SU-DHL-6 (cell line): Measurements from ENCODE around the gene ZNHIT2.

Source experiments
- CTCF ChIP-seq: fragments of 200-600 bp; sonication (generic); IDR thresholded peaks from one replicate; pipeline ENCODE4 v1.5.1; 2017; ENCODE audit warnings: antibody characterized with exemption, mild to moderate bottlenecking, low read length, moderate library complexity; ENCODE audit not compliant: insufficient read depth, poor library complexity, severe bottlenecking
- EZH2phosphoT487 ChIP-seq: fragments of 200-600 bp; sonication (generic), shearing (Covaris generic); conservative IDR thresholded peaks from 2 replicates; pipeline ENCODE4 v1.6.1; 2018; ENCODE audit warnings: mild to moderate bottlenecking, antibody characterized with exemption, low read length, moderate library complexity, mixed read lengths

GRCh38 chr11:65083834-65084597, 33.5 kb downstream of the ZNHIT2 start, which contains the start of the genes CDCA5 and ZFPL1:
- TF ChIP-seq CTCF: no peak
- no peak for TF ChIP-seq EZH2phosphoT487
